Glomerular endothelial cell (primary cell): Measurements from ENCODE around the gene AHDC1. TPM values are rescaled to one million over a fixed set of nuclear protein-coding genes. Genes with fewer than 3 reads are reported as not detected.
"Not testable (repeated sequence)": the region's sequence is repeated elsewhere in the genome, so short reads cannot be mapped to it uniquely, and the experiment has no call there.

Experiments
- DNase-seq: peaks from one replicate; pipeline ENCODE4 v3.0.0-alpha.2; 2011; ENCODE audit warnings: low read depth, low spot score; ENCODE audit errors: extremely low read depth
- total RNA-seq: library from RNA; depleted of rRNA; stranded (reverse); fragments of >200 nt; gene quantifications from 2 replicates; pipeline ENCODE4 v1.2.3, GENCODE V29; 2015

Gene AHDC1
- total RNA-seq = 26.3 and 44.1 TPM in 2 replicates

DNA sequence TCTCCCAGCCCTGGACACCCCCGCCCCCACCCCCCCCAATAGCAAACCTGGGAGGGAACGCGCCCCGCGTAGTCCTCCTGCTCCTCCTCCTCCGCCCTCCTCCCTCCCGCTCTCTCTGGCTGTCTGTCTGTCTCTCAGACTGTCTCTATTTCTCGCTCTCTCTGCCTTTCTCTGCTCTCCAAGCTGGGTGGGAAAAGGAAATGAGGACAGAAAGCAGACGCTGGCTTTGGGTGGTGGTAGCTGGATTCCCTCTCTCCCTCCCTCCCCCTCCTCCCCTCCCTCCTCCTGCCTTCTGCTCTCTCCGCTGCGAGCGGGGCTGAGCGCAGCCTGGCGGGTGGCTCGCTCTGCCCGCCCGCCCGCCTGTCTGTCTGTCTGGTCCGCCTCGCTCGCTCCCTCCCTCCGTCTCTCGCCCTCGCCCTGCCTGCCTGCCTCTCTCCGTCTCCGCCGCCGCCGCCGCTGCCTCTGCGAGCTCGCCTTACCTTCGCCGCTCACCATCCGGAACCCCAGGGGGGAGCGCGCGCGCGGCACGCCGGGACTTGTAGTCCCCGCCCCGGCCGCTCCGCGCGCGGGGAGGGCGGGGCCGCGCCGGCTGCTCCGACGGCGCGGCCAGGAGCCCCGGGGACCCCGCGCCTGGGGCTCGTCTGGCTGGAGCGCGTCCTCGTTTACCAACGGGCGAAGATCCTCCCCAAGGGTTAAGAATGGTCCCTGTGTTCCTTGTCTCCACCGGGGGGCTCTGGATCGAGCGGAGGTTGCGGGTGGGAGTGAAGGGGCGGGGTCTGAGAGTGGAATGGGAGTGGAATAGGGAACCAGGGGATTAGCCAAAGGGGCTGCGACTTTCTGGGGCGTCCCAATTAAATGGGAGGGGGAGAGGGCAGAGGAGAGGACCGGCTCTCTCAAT lies at the start of gene AHDC1:
Gene AHDC1, minus strand, starts transcription at position 464 of the 898 bp plus-strand sequence. CDS start 52,029 bp downstream, outside the sequence.
- DNase-seq = no peak

GRCh38 chr1:27652111-27652864 lies 48.3 kb upstream of the AHDC1 start:
- DNase-seq = no peak

DNA sequence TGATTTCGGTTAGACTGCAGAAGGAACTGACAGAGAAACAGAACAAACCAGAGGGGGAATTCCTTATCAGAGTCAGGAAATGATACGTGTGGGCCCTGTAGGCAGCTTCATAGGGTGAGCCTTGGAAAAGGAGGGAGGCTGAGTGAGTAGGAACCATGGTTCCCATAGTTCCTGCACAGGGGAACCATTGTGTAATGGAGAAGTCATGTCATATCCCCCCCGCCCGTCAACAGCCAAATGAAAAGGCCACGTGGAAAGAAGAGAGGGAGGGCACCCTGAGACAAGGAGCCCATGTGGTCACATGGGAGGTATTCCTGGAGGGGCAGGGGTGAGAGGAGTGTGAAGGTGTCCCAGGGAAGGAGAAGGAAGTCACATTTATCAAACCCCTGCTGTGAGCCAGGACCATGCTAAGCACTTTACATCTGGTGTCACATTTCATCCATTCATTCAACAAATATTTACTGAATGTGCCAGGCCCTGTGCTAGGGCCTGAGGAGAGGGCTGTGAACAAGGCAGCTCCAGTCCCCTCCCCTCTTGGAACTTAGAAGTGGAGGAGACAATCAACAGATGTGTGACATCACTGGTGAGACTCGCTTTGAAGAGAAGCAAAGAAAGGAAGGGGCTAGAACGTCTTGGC lies 46.7 kb upstream of the AHDC1 start:
- no peak for DNase-seq

DNA sequence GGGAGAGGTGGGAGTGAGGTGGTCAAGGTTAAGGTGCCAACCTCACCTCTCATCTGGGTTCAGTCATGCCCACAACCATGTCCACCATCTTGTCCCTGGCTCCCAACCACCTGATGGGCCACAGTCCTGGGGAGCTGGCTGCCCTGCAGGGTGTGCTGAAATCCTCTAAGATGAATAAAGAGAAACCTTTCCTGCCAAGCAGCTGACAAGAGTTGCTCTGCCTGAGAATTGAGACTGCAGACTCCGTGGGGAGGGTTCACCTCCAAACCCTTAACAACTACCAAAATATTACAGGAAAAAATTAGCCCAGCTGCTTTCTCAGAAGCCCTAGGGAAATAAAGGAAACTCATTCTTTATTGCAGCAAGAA lies 46.2 kb upstream of the AHDC1 start:
- DNase-seq = no peak

- DNase-seq = no peak
Measured at GRCh38 chr1:27649306-27649635, 45.3 kb upstream of the AHDC1 start.

GRCh38 chr1:27648602-27649305 lies 44.8 kb upstream of the AHDC1 start:
- DNase-seq = no peak

DNA sequence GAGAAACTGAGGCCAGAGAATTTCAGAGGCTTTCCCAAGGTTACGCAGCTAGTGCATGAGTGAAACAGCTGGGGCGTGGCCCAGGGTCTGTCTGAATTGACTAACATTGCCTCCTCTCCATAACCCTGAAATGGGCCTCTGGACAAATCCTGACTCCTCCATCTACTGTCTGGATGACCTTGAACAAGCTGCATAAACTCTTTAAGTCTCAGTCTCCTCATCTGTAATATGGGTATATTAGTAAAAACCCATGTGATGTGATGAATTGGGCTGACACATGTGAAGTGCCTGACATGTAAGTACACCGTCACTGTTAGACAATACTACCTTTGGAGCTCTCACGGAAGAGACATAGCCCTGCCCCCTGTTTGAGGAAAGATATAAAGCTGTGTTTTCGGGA lies 43.4 kb upstream of the AHDC1 start:
- no peak for DNase-seq

GRCh38 chr1:27646676-27647075 lies 42.7 kb upstream of the AHDC1 start:
- no peak for DNase-seq

- no peak for DNase-seq
Measured at GRCh38 chr1:27645071-27645415, 41.1 kb upstream of the AHDC1 start.

GRCh38 chr1:27644369-27645070 lies 40.6 kb upstream of the AHDC1 start:
- DNase-seq = no peak

GRCh38 chr1:27643600-27644368 lies 39.8 kb upstream of the AHDC1 start:
- no peak for DNase-seq

GRCh38 chr1:27640514-27640913 lies 36.6 kb upstream of the AHDC1 start:
- not testable (repeated sequence) for DNase-seq

DNA sequence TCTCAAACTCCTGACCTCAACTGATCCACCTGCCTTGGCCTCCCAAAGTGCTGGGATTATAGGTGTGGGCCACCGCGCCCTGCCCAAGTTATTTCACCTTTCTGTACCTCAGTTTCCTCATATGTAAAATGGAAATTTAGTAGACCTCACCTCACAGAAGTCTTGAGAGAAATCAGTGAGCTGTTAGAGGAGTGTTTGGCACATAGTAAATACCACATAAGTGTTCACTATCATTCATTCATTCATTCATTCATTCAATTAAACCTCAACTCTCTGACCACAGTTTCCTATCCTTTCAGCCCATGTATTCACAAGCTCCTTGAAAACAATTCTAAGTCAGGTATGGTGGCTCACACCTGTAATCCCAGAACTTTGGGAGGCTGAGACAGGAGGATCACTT lies 34.9 kb upstream of the AHDC1 start:
- no peak for DNase-seq

- DNase-seq = no peak
Measured at GRCh38 chr1:27638047-27638734, 34.2 kb upstream of the AHDC1 start.

DNA sequence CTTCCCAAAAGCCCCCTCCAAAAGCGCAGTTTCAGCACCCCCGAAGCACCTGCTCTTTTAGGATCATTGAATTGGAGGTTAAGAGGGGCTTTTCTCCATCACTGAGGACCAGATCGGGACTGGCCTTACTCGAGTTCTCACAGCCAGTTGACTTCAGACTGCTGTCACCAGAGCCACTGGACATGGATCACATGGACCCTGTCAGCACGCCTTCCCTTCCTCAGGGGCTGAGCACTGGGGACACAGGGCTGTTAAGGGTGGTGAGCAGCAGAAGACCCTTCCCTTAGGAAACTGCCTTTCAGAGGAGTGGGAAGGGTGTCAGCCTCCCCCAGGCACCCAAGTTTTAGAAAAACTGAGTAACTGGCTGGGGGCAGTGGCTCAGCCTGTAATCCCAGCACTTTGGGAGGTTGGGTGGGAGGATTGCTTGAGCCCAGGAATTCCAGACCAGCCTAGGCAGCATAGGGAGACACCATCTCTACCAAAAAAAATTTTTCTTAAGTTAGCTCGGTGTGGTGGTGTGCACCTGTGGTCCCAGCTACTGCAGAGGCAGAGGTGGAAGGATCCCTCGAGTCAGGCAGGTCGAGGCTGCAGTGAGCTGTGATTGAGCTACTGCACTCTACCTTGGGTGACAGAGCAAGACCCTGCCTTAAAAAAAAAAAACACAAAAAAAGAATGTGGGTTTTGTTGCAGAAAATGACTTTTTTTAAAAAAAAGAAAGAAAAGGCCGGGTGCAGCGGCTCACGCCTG lies 31.6 kb upstream of the AHDC1 start:
- no peak for DNase-seq

GRCh38 chr1:27634985-27635367 lies 31.0 kb upstream of the AHDC1 start, which contains the start of gene FGR:
FGR (minus strand) TSS chr1:27635185; CDS start chr1:27623916, 11,269 bp downstream.
- no peak for DNase-seq

DNA sequence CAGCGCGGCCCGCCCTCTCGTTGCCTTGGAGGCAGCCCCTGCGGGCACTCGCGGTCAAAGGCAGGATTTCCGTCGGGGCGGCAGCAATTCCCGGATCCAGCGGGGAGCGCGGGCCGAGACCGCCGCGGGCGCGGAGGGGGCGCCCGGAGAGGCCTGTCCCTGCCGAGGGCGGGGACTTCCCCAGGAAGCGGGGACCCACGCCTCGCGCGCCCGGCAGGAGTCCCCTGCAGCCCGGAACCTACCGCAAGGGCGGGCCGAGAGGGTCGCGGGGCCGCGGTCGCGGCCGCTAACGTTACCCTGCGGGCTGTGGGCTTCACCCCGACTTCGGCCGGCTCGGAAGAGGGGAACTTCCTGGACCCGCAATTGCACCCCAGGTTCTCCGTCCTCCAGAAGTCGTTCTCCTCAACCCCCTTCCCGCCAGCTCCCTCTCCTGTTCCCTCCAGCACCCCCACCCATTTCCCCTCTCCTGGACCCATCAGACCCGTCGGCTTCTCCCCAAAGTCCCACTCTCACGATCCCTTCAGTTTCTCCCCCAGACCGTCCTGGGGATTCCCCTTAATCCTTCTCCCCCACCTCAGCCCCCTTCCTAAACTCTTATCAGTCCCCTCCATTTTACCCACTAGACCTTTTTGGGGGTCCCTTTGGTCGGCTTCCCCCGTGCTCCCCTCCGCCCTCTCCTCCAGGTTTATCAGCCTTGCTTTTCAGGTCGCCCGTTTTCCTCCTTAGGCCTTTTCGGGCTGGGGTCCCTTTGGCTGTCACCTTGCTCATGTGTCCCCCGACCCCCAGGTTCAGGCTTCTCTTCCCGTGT lies 30.4 kb upstream of the AHDC1 start:
- DNase-seq = no peak
